ENCODE data around the gene DSP.
A peak's percentile ranks its signal among the peaks of the same experiment; 100 is the strongest.

The DSP gene

DNA sequence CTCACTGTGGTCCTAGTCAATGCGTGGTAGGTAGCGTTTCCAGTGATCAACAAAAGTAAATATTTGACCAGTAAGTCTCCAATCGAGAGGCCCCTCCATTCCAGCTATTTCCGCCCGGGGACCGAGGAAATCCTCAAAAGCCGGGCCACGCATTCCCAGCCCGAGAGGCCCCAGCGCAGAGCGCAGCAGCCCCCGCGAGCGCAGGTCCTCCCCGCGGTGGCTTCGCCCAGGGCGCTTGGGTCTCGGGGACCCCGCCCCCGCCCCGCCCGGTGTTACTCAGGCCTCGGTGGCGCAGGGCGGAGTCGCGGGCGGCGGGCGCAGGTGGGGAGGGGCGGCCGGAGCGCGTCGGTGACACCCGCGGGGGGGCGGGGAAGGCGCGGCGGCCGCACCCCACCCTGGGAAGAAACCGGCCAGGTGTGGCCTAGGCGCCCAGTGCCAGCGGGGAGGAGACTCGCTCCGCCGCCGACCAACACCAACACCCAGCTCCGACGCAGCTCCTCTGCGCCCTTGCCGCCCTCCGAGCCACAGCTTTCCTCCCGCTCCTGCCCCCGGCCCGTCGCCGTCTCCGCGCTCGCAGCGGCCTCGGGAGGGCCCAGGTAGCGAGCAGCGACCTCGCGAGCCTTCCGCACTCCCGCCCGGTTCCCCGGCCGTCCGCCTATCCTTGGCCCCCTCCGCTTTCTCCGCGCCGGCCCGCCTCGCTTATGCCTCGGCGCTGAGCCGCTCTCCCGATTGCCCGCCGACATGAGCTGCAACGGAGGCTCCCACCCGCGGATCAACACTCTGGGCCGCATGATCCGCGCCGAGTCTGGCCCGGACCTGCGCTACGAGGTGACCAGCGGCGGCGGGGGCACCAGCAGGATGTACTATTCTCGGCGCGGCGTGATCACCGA, at the start of gene DSP:
DSP (plus strand) TSS at position 497 of the 890 bp plus-strand sequence; CDS start at position 742, 245 bp downstream.
- no peak for DNase-seq

- no peak for DNase-seq
These were observed 47.6 kb upstream of the DSP start for GRCh38 chr6:7493866-7494265.

GRCh38 chr6:7494638-7495037, 46.8 kb upstream of the DSP start:
- no peak for DNase-seq

DNA sequence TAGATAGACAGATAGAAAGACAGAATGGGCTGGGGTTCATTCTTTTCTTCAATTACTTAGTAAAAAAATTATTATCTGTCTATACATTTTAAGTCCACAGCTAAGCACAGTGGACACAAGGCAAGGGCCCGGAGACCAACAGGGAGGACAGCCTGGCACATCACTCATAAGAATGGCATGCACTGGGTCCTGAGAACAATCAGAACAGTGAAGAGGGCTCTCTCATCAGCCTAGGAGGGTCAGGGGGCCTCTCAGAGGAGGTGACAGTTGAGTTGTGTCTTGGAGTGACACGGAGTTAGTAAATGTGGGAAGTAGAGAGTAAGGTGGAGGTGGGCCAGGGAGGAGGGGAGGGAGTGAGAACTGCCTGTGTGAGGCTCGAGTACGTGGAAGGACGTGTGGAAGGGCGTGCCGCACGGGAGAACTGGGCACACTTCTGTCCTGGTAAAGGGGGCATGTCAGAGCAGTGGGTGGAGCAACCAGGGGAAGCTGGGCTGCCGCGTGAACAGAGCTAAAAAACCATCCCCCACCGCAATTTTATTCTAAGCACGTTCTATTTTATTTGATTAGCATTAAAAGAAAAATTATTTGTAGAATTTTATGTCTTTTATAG, 45.1 kb upstream of the DSP start:
- DNase-seq, result no peak

DNA sequence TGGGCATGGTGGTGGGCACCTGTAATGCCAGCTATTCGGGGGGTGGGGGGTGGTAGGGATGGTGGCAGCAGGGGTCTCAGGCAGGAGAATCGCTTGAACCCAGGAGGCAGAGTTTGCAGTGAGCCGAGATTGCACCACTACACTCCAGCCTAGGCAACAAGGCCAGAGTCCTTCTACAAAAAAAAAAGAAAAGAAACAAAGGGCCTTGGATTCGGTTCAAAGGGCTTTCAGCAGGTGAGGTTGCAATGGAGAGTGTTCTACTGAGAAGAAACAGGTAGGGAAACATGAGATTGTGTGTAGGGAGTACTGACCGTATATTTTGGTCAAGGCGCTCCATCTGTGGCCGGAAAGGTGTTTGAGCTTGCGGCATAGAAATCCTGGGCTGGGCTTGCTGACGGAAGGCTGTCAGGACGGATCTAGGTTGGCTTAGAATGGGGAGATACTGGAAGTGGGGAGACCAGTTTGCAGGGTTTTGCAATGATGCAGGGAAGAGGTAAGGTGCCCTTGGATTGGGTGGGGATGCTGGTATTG, 40.7 kb upstream of the DSP start:
- no peak for DNase-seq

- DNase-seq, result no peak
These were observed 38.7 kb upstream of the DSP start for GRCh38 chr6:7502743-7503142.

- no peak for DNase-seq
These were observed 37.4 kb upstream of the DSP start for GRCh38 chr6:7504041-7504440.

- peak; percentile 4 for DNase-seq
These were observed 36.2 kb upstream of the DSP start for GRCh38 chr6:7505189-7505699.

GRCh38 chr6:7507600-7507999, 33.9 kb upstream of the DSP start:
- DNase-seq, result no peak

GRCh38 chr6:7512320-7512719, 29.2 kb upstream of the DSP start:
- no peak for DNase-seq

DNA sequence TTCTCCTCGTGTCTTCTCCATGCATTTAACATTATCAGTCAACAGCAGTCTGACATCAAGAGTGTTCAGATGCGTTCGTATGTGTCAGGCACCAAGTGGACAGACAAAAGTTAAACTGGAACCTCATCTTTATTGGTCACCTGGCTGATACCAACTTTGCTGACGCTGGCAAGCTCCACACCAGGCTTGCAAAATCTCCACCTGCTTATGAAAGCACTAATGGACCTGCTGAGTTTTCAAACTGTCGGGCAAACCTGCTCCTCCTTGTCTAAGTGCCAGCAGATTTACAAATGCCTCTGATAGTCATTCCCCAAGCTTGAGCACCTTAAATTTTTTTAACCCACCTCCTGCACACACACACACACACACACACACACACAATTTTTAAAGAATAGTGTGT, 27.9 kb upstream of the DSP start:
- no peak for DNase-seq

DNA sequence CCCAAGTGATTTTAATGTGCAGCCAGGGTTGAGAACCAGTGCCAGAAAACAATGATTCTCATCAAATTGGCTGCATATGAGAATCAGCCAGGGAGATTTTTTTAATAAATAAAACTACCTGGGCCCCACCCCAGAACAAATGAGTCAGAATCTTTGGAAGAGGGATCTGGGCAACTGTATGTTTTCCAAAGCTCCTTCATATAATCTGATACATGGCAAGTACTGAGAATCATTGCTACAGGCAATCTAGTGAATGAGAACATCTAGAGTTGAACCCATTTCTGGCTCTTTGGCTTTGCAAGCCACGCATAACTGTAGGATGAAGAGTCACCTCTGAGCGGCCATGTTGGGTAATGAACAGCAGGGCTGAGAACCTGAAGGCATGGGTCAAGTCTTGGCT, 26.1 kb upstream of the DSP start:
- DNase-seq, result no peak

DNA sequence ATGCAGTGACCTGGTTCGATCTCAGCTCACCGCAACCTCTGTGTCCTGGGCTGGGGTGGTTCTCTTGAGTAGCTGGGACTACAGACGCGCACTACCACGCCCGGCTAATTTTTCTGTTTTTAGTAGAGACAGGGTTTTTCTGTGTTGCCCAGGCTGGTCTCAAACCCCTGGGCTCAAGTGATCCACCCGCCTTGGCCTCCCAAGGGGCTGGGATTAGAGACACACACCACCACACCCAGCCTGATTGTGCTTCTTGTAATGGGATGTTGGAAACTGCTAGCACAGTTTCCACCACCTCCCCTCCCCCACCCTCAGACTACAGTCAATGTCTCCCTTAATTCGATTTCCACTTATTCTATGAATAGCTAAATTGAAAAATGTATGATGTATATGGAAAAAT, 22.6 kb upstream of the DSP start:
- DNase-seq, result no peak

DNA sequence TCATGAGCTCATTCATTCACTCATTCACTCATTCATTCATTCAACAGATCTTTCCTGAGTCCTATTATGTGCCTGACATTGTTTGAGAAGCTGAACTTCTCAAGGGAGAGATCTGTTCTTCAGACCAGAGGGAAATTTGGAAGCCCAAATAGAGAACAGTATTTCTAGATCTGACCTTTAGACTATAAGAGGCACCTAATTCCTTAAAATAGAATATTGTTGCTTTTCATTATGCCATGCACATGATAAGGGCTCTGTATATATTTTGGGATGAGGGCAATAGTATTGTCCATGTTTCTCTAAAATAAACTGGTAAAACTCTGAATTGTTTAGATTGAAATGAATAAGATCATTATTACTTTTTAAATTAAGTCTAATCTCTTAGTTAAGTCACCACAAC, 18.6 kb upstream of the DSP start:
- no peak for DNase-seq

DNA sequence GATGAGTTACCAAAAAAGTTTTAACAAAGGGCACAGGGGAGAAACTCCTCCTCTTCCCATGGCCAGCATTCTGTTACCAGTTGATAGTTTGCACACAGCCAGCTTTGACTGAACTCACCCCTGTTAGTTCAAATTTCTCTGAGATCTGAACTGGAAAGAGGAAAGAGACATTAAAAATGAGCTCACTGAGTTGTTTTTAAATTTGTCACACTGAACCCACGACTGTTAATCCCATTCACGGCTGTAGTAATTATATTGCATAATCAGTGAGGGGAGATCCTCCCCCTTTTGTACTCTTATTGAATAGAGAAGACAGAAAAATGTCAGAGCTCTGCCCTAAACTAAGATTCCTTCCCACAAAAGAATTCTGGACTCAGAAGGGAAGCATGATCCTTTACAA, 17.5 kb upstream of the DSP start:
- no peak for DNase-seq

DNA sequence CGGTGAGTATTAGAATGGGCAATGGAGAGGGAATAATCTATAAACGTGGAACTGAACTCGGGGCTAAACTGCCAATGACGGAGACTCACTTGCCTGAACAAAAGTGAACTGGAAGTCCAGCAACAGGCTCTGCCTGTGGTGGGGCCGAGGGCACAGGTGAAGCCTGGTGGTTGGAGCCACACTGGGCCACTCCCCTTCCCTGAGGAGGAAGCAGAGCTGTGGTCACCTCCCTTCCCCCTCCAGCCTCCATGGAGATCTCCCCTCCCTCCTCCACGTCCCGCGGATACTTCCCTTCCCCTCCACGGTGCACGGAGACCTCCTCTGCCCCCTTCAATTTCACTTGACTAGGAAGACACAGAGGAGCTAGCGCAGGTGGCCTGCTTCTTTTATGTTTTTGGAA, 14.7 kb upstream of the DSP start:
- no peak for DNase-seq

DNA sequence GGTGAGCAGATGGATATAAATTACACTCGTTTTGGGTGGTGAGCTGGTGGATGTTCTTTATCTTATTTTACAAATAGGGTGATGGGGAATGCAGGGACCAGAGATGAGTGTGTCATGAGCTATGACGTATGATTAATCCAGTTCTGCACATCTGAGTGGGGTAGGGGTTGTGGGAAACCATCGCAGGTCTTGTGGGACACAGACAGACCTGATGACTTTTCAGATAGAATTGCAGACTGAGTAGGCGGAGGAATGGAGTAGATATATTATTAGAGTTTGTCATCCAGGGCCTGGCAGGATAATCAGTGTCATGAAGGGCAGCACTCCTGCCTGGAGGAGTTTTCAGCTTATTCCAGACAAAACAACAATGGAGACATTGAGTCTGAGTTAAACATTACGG, 12.9 kb upstream of the DSP start:
- DNase-seq, result no peak

DNA sequence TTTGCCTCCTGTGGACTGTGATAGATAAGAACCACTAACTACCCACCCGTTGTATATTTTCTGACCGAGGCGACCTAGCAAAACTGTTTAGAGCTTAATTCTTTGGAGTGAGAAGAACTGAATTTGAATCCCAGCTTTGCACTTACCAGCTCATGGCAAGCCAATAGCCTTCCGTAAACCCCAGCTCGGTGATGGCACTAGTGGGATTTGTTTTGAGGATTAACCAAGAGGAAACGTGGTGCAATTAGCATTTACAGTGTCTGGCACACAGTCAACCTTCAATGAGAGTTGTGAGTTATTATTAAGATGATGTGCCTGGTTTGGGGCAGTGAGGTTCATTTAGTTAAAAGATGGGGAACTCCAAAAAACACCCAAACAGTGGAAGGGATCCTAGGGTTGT, 12.3 kb upstream of the DSP start:
- DNase-seq, result no peak

DNA sequence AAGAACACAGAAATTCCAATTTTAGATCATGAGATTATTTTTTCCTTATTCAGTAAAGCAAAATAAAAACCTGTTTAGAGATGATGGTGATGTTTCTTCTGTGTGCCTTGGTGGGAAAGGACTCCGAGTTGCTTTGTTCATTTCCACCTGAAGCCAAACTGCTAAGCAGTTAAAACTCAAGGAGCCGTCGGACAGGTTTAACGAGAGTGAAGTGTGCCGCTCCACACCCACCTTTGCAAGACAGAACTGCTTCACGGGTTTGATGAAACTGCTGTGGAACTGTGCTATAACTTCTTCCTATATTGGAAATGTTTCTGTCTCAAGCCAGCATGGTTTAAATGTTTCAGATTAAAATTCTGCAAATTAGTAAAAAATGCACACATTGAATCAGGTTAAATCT, 9.2 kb upstream of the DSP start:
- no peak for DNase-seq

DNA sequence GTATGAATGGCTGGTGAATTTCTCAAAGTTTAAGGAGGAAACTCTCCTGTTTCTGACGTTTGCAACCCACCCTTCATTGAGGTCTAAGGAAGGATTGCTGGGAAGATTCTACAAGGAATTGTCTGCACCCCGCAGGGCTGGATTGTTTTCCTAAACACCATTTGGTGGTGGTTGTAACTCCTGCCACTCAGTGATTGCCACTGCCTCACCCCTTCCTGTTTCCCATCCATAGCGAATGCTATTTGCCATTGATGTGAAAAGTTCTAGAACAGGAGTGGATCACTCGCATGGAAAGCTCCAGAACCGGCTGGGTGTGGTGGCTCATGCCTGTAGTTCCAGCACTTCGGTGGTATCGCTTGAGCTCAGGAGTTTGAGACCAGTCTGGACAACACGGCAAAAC, 8.7 kb upstream of the DSP start:
- no peak for DNase-seq

GRCh38 chr6:7534192-7534591, 7.3 kb upstream of the DSP start:
- DNase-seq, result no peak

DNA sequence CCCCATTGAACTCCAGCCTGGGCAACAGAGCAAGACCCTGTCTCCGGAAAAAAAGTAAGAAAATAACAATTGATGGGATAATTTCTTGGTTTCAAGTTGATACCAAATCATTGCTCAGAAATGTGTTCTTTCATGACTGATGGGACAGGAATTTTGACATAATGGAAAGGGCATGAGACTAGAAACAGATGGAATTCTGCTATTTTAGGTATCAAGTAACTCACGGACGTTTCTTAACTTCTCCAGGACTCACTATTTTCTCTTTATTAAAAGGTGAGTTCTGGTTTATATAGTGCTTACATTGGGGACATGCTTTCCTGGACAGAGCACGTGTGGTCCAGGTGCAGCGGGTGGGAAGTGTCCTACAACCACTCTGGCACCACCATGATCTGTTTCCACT, 6.0 kb upstream of the DSP start:
- DNase-seq, result peak; percentile 51

GRCh38 chr6:7537565-7538174, 3.8 kb upstream of the DSP start:
- DNase-seq, result no peak

DNA sequence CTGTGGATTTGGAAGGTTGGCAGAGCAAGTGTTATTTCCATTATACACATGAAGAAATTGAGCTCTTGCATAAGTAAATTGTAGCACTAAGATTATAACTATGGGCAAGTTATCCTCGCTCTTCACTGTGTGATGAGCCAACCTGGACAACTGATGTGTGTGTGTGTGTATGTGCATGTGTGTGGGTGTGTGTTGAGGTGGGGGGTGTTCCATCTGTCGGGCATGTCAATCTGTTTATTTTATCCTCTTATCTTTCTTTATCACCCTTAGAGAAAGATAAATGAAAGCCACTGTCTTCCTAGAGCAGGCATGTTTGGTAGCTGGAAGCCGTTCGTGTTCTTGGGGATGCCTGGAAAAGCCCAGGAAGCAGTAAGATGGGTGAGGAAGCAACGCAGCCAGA, 3.0 kb upstream of the DSP start:
- DNase-seq, result no peak

Data from HCEC 1CT (cell line).